CMK (cell line): ENCODE data around the gene MARCKS.
A peak's percentile ranks its signal among the peaks of the same experiment; 100 is the strongest.

Source experiments
- DNase-seq: peaks from one replicate; pipeline ENCODE4 v3.0.0-alpha.2; 2010; ENCODE audit warnings: low read depth

The MARCKS gene

GRCh38 chr6:113853252-113853651, 3.9 kb upstream of the MARCKS start:
- DNase-seq = no peak

- no peak for DNase-seq
Measured at GRCh38 chr6:113854531-113855499, 2.3 kb upstream of the MARCKS start.

GRCh38 chr6:113855500-113856374, 1.4 kb upstream of the MARCKS start:
- no peak for DNase-seq

- DNase-seq = no peak
Measured at GRCh38 chr6:113856375-113856624, 845 bp upstream of the MARCKS start.

GRCh38 chr6:113857556-113858479, 673 bp downstream of the MARCKS start:
- no peak for DNase-seq

GRCh38 chr6:113858480-113859348, 1.6 kb downstream of the MARCKS start:
- DNase-seq = peak; percentile 63

GRCh38 chr6:113859349-113860180, 2.4 kb downstream of the MARCKS start:
- DNase-seq = no peak

GRCh38 chr6:113860181-113860955, 3.2 kb downstream of the MARCKS start:
- no peak for DNase-seq

GRCh38 chr6:113862112-113862511, 5.0 kb downstream of the MARCKS start:
- DNase-seq = no peak

GRCh38 chr6:113870917-113871316, 13.8 kb downstream of the MARCKS start:
- DNase-seq = no peak

GRCh38 chr6:113871975-113872374, 14.8 kb downstream of the MARCKS start:
- no peak for DNase-seq

GRCh38 chr6:113873043-113873667, 16.0 kb downstream of the MARCKS start:
- DNase-seq = no peak

GRCh38 chr6:113875470-113875869, 18.3 kb downstream of the MARCKS start:
- no peak for DNase-seq

GRCh38 chr6:113876695-113877094, 19.6 kb downstream of the MARCKS start:
- DNase-seq = no peak

GRCh38 chr6:113879186-113880096, 22.3 kb downstream of the MARCKS start:
- no peak for DNase-seq

- no peak for DNase-seq
Measured at GRCh38 chr6:113881478-113881980, 24.4 kb downstream of the MARCKS start.

GRCh38 chr6:113882336-113883022, 25.3 kb downstream of the MARCKS start:
- no peak for DNase-seq
